Astrocyte of the spinal cord (primary cell): Measurements from ENCODE around the gene FAM193A.
"Not testable (repeated sequence)": the region's sequence is repeated elsewhere in the genome, so short reads cannot be mapped to it uniquely, and the experiment has no call there.

Source experiments
- DNase-seq: peaks from one replicate; pipeline ENCODE4 v3.0.0; 2011; ENCODE audit warnings: low read depth, low spot score
- H3K4me3 ChIP-seq: 2 replicates; pipeline ENCODE4 v1.5.1; 2011; ENCODE audit warnings: low read depth, mild to moderate bottlenecking, low read length, moderate library complexity
- in situ Hi-C: cut with HindIII; loops from 2 replicates; pipeline ENCODE4 v1.10.0; 2017; ENCODE audit warnings: low sequenced_read_pairs
- TF ChIP-seq, protein P1 (sequence below): IDR thresholded peaks from 2 replicates; pipeline ENCODE4 v1.5.1; 2012; ENCODE audit warnings: low read depth, mild to moderate bottlenecking, low read length, inconsistent platforms

Gene FAM193A

DNA sequence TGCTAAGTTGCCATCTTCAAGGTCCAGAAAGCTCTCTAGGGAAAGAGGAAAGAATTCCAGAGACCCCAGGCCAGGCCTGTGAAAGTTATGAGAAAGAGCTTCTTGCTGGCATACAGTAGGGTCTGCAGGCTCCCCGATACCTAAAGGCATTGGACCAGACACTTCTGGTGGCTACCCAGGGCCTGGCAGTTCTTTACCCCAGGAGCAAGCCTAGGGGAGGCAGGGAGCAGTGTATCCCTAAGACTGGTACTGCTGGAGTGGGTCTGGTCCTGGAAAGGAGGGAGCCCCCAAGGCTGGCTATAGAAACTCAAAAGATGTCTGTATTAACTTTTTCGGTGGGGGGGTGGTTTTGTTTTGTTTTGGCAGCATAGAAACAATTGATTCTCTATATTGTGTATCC lies 19.8 kb upstream of the FAM193A start:
- no peak overlapping the region for H3K4me3 ChIP-seq
- TF ChIP-seq, protein P1, sequence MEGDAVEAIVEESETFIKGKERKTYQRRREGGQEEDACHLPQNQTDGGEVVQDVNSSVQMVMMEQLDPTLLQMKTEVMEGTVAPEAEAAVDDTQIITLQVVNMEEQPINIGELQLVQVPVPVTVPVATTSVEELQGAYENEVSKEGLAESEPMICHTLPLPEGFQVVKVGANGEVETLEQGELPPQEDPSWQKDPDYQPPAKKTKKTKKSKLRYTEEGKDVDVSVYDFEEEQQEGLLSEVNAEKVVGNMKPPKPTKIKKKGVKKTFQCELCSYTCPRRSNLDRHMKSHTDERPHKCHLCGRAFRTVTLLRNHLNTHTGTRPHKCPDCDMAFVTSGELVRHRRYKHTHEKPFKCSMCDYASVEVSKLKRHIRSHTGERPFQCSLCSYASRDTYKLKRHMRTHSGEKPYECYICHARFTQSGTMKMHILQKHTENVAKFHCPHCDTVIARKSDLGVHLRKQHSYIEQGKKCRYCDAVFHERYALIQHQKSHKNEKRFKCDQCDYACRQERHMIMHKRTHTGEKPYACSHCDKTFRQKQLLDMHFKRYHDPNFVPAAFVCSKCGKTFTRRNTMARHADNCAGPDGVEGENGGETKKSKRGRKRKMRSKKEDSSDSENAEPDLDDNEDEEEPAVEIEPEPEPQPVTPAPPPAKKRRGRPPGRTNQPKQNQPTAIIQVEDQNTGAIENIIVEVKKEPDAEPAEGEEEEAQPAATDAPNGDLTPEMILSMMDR: no peak
- in situ Hi-C loops: no loop called here
- DNase-seq: no peak

DNA sequence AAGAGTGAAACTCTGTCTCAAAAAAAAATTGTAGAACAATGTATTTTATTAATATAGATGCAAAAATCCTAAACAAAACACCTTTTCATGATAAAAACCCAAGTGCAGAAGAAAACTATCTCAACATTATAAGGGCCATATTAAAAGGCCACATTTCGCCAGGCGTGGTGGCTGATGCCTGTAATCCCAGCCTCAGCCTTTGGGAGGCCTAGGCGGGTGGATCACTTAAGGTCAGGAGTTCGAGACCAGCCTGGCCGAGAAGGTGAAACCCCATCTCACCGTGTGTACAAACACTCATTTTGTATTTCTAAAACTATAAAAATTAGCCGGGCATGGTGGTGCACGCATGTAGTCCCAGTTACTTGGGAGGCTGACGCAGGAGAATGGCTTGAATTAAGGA lies 9.9 kb upstream of the FAM193A start:
- H3K4me3 ChIP-seq: no peak overlapping the region
- no peak for DNase-seq
- TF ChIP-seq, protein P1: no peak
- in situ Hi-C loops: no loop called here

DNA sequence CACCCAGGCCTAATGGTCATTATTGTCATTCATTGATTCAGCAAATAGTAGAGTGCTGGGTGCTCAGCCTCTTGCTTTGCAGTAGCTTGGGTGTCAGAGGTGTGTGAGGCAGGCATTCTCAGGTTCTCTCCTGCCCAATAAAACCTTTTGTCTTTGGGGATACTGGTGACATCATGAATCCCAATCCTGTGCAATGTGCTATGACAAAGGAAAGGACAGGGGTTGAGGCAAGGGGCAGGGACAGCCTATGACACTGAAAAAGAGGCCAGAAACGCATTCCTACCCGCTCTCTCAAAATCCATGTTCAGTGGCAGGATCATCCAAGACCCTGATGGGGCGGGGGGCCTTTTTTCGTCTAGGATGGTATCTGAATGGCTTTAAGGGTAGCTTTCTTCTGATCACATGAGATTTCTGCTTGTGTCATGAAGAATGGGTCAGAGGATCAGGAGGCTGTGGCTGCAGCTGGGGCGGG lies 1.5 kb upstream of the FAM193A start:
- no peak for DNase-seq
- in situ Hi-C loops: no loop called here
- H3K4me3 ChIP-seq: peak overlapping the region; percentile 55
- TF ChIP-seq, protein P1: no peak

DNA sequence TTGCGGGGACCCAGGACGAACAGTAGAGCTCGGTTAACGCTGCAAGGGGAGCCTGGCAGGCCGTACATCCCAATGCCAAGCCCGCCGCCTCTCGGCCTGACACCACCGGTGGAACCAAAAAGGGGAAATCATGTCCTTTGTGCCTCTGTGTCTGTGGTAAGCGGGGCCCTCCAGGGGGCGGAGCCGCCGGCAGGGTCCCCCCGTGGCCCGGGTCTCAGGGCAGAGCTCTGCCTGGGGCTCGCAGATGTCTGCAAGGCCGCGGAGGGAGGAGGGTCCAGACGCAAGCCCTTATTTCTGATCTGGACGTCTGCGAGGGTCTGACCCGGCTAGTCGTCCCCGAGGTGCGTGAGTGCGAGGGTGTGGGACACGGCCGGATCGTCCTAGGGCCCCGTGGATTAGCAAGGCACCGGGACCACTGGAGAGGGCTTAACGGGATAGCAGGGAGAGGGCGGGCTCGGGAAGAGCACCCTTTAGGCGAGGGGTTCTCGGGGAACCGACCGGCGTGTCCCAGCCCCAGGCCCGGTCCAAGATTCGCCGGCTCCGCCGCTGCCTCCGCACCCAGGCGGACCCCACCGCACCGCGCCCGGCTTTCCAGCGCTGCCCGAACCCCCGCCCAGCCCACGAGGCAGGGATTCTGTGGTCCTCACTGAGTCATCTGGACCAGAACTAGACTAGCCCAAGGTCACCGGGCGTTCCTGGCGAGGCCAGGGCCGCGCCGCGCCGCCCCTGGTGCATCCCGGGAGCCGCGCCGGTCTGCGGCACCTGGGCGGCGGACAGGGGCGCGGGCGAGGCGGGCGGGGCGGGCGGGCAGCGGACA lies 863 bp upstream of the FAM193A start:
- in situ Hi-C loops: no loop called here
- TF ChIP-seq, protein P1: no peak
- DNase-seq: peak; percentile 32
- H3K4me3 ChIP-seq: peak overlapping the region; percentile 55

DNA sequence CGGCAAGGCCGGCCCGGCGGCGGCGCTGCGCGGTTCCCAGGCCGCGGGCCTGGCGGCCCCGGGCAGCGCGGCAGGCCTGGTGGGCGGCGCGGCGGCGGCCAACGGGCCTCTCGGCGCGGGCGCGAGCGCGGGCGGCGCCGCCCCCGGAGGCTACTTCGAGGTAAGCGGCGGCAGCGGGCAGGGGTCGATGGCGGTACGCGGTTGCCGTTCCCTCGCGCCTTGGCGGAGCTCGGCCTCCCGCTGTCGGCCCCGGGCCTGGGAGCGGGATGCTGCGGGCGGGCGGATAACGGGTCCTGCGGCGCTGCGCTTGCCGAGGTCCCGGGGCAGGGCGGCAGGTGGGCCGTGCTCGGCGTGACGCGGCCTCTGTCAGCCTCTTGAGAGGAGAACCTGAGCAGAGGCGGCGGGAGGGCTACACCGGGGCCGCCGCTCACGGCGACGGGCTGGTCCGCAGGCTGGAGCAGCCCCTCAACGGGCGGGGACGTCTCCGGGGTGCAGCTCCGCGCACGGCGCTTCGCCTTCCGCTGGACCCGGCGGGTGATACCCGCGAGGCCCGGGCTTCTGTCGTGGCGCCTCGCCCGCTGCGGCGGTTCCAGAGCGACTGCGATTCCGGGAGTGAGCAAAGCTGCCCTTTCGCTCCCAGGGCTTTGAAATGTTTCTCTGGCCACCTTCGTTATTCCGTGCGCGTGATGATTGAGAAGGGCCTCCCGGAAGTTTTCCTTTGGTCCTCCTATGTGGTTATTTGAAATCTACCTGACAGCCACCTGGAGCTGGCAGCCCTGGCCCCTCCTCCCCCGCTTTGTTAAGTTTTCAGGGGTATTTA lies 774 bp downstream of the FAM193A start:
- peak; percentile 32 for DNase-seq
- TF ChIP-seq, protein P1: no peak
- H3K4me3 ChIP-seq: peak overlapping the region; percentile 71
- in situ Hi-C loops: no loop called here

DNA sequence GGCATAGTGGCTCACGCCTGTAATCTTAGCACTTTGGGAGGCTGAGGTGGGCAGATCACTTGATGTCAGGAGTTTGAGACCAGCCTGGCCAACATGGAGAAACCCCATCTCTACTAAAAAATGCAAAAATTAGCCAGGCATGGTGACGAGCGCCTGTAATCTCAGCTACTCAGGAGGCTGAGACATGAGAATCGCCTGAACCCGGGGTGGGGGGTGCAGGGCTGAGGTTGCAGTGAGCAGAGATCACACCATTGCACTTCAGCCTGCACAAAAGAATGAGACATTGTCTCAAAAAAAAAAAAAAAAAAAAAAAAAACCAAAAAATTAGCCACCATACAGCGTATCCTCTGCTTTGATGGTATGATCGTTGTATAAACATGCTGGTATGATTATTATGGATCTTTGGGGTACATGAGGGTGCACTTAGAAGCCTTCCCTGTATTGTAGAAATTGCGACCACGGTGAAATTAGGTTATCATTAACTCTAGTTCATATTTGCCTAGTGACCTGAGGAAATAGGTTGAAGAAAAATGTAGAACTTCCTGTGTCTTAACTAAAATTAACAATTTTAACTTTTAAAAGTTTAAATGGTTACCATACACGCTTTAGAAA lies 7.2 kb downstream of the FAM193A start:
- in situ Hi-C loops, H3K4me3 ChIP-seq, DNase-seq: not testable (repeated sequence)
